ENCODE results near the gene ZNF783. TPM values are rescaled to one million over a fixed set of nuclear protein-coding genes. Genes with fewer than 3 reads are reported as not detected.

The ZNF783 gene
- total RNA-seq, 1 donor from 2014 or later = 10.4 TPM

- H3K36me3 ChIP-seq (ENCODE audit: control insufficient read depth, insufficient read depth, low read length) = no peaks in the 10 kb centered on the region
- no peak overlapping the region for H3K4me3 ChIP-seq (ENCODE audit: low read depth, low read length)
- no peaks in the 10 kb centered on the region for H3K27me3 ChIP-seq (ENCODE audit: control insufficient read depth, insufficient read depth, low read length)
- DNase-seq (ENCODE audit: low read depth) = no peak
- TF ChIP-seq CTCF (IDR thresholded peaks at IDR 0.05; ENCODE audit: insufficient read depth, low read length, poor library complexity, severe bottlenecking) = no peak
These were observed 29.2 kb downstream of the ZNF783 start for GRCh38 chr7:149291036-149291780.

GRCh38 chr7:149291781-149292461 lies 29.9 kb downstream of the ZNF783 start:
- H3K4me3 ChIP-seq (ENCODE audit: low read depth, low read length) = no peak overlapping the region
- no peaks in the 10 kb centered on the region for H3K27me3 ChIP-seq (ENCODE audit: control insufficient read depth, insufficient read depth, low read length)
- DNase-seq (ENCODE audit: low read depth) = no peak
- no peaks in the 10 kb centered on the region for H3K36me3 ChIP-seq (ENCODE audit: control insufficient read depth, insufficient read depth, low read length)
- TF ChIP-seq CTCF (IDR thresholded peaks at IDR 0.05; ENCODE audit: insufficient read depth, low read length, poor library complexity, severe bottlenecking) = no peak

- H3K36me3 ChIP-seq (ENCODE audit: control insufficient read depth, insufficient read depth, low read length) = no peaks in the 10 kb centered on the region
- no peaks in the 10 kb centered on the region for H3K27me3 ChIP-seq (ENCODE audit: control insufficient read depth, insufficient read depth, low read length)
- TF ChIP-seq CTCF (IDR thresholded peaks at IDR 0.05; ENCODE audit: insufficient read depth, low read length, poor library complexity, severe bottlenecking) = no peak
- DNase-seq (ENCODE audit: low read depth) = no peak
- no peak overlapping the region for H3K4me3 ChIP-seq (ENCODE audit: low read depth, low read length)
These were observed 30.4 kb downstream of the ZNF783 start for GRCh38 chr7:149292462-149292823.

GRCh38 chr7:149293338-149293737 lies 31.3 kb downstream of the ZNF783 start:
- no peak for DNase-seq (ENCODE audit: low read depth)
- H3K27me3 ChIP-seq (ENCODE audit: control insufficient read depth, insufficient read depth, low read length) = no peaks in the 10 kb centered on the region
- no peaks in the 10 kb centered on the region for H3K36me3 ChIP-seq (ENCODE audit: control insufficient read depth, insufficient read depth, low read length)
- no peak overlapping the region for H3K4me3 ChIP-seq (ENCODE audit: low read depth, low read length)
- TF ChIP-seq CTCF (IDR thresholded peaks at IDR 0.05; ENCODE audit: insufficient read depth, low read length, poor library complexity, severe bottlenecking) = no peak

GRCh38 chr7:149293946-149294633 lies 32.1 kb downstream of the ZNF783 start:
- no peaks in the 10 kb centered on the region for H3K27me3 ChIP-seq (ENCODE audit: control insufficient read depth, insufficient read depth, low read length)
- TF ChIP-seq CTCF (IDR thresholded peaks at IDR 0.05; ENCODE audit: insufficient read depth, low read length, poor library complexity, severe bottlenecking) = no peak
- no peak overlapping the region for H3K4me3 ChIP-seq (ENCODE audit: low read depth, low read length)
- DNase-seq (ENCODE audit: low read depth) = no peak
- no peaks in the 10 kb centered on the region for H3K36me3 ChIP-seq (ENCODE audit: control insufficient read depth, insufficient read depth, low read length)
